Colon (tissue), 2 donors: Measurements from ENCODE around the gene EPHA8.

Source experiments
- FAIRE-seq: peaks from 2 replicates; lab custom pipeline; 2012; peaks lifted over from hg19 to GRCh38; lab: Jason Lieb, UNC
- donor health status: control.
- donor health status: control.

EPHA8 gene

GRCh38 chr1:22646384-22646783 is 83.1 kb downstream of the EPHA8 start:
- FAIRE-seq = no peak

GRCh38 chr1:22650089-22650693 is 86.9 kb downstream of the EPHA8 start:
- FAIRE-seq = no peak

GRCh38 chr1:22651941-22652856 is 88.9 kb downstream of the EPHA8 start:
- no peak for FAIRE-seq

DNA sequence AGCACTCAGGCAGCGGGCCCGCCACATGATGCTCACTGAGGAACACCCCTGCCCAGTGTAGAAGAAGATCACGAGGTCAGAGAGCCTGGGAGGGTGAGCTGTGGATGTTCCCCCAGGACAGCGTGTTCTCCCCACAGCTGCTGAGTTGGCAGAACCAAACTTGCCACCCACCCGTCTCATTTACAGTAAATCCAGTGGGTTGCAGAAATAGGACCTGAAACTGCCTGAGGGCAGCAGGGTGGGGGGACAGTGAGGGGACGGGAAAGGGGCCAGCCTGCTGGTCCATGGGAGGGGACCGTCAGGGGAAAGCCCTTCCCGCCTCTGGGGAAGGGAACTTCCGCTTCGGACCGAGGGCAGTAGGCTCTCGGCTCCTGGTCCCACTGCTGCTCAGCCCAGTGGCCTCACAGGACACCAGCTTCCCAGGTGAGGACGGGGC is 89.6 kb downstream of the EPHA8 start, which contains the start of gene C1QB:
C1QB (plus strand) TSS at position 356 of the 436 bp plus-strand sequence. CDS start 6,227 bp downstream, outside the sequence.
- FAIRE-seq = no peak
